Activated CD4-positive, alpha-beta T cell treated with anti-CD3 and anti-CD28 coated beads, Interleukin-2, amount 10 ng/mL, durations not matched to agents 7 days and 5 days (primary cell): ENCODE results near the gene ERLIN1. TPM values are rescaled to one million over a fixed set of nuclear protein-coding genes. Genes with fewer than 3 reads are reported as not detected.
"Not testable (repeated sequence)": the region's sequence is repeated elsewhere in the genome, so short reads cannot be mapped to it uniquely, and the experiment has no call there.

Experiments used
- CTCF ChIA-PET: fragments of 350-600 bp; sonication (Branson Sonifier 250); formaldehyde crosslinking; loops from one replicate; lab custom pipeline; 2021; ENCODE audit warnings: antibody characterized with exemption; lab: Charles Lee
- POLR2A ChIA-PET: fragments of 350-600 bp; sonication (Branson Sonifier 250); formaldehyde crosslinking; loops from one replicate; lab custom pipeline; 2021; ENCODE audit warnings: antibody characterized with exemption; lab: Charles Lee
- DNase-seq: peaks from one replicate; pipeline ENCODE4 v3.0.0-alpha.2; 2020
- H3K27ac Mint-ChIP-seq: one replicate; pipeline ENCODE4 v1.8.0; 2021; ENCODE audit warnings: mild to moderate bottlenecking, moderate library complexity, mixed read lengths
- H3K27me3 Mint-ChIP-seq: one replicate; pipeline ENCODE4 v1.8.0; 2021; ENCODE audit warnings: mixed read lengths
- H3K36me3 Mint-ChIP-seq: one replicate; pipeline ENCODE4 v1.8.0; 2021; ENCODE audit warnings: low read depth, mixed read lengths
- H3K4me1 Mint-ChIP-seq: one replicate; pipeline ENCODE4 v1.8.0; 2021; ENCODE audit warnings: mixed read lengths
- H3K4me3 Mint-ChIP-seq: one replicate; pipeline ENCODE4 v1.8.0; 2021; ENCODE audit warnings: mild to moderate bottlenecking, moderate library complexity, mixed read lengths
- H3K9me3 Mint-ChIP-seq: one replicate; pipeline ENCODE4 v1.8.0; 2021; ENCODE audit warnings: mixed read lengths
- total RNA-seq, 2 experiments: library from RNA; stranded (reverse); gene quantifications; one replicate each; pipeline ENCODE4 v1.2.3, GENCODE V29; 2021

ERLIN1 gene
- total RNA-seq, 2 experiments from 2014 or later = 14.1 to 18.7 TPM

- H3K36me3 Mint-ChIP-seq, POLR2A ChIA-PET, H3K27me3 Mint-ChIP-seq, H3K27ac Mint-ChIP-seq, DNase-seq, CTCF ChIA-PET, H3K9me3 Mint-ChIP-seq, H3K4me3 Mint-ChIP-seq: not testable (repeated sequence)
- peaks cover 18% of the 10 kb centered on the region for H3K4me1 Mint-ChIP-seq
Observed at GRCh38 chr10:100125335-100125734, 60.5 kb downstream of the ERLIN1 start.

GRCh38 chr10:100124097-100124496, 61.7 kb downstream of the ERLIN1 start:
- ChIA-PET CTCF (no interaction called here), POLR2A (no interaction called here)
- Mint-ChIP-seq H3K4me3 (no peak overlapping the region), H3K36me3 (no peaks in the 10 kb centered on the region), H3K4me1 (peaks cover 18% of the 10 kb centered on the region), H3K27ac (no peak overlapping the region), H3K27me3 (peaks cover 4% of the 10 kb centered on the region), H3K9me3 (no peaks in the 10 kb centered on the region)
- no peak for DNase-seq

GRCh38 chr10:100122780-100123179, 63.0 kb downstream of the ERLIN1 start:
- CTCF ChIA-PET = no interaction called here
- Mint-ChIP-seq H3K9me3 (no peaks in the 10 kb centered on the region), H3K27ac (peak overlapping the region; percentile 83), H3K4me3 (peak overlapping the region; percentile 54), H3K4me1 (peaks cover 26% of the 10 kb centered on the region), H3K36me3 (no peaks in the 10 kb centered on the region), H3K27me3 (peaks cover 1% of the 10 kb centered on the region)
- DNase-seq = peak; percentile 46
- POLR2A ChIA-PET = no interaction called here

- Mint-ChIP-seq H3K4me1 (peaks cover 26% of the 10 kb centered on the region), H3K27ac (no peak overlapping the region), H3K9me3 (no peaks in the 10 kb centered on the region), H3K27me3 (peaks cover 8% of the 10 kb centered on the region), H3K4me3 (no peak overlapping the region), H3K36me3 (no peaks in the 10 kb centered on the region)
- CTCF ChIA-PET = no interaction called here
- POLR2A ChIA-PET = interaction anchor here (0.5 kb wide), 1 partner anchor 388 kb away, joined by 4 read pairs; no protein-coding TSS in a partner anchor
- DNase-seq = no peak
Observed at GRCh38 chr10:100120550-100120949, 65.3 kb downstream of the ERLIN1 start.

GRCh38 chr10:100119726-100120125, 66.1 kb downstream of the ERLIN1 start:
- no peaks in the 10 kb centered on the region for H3K9me3 Mint-ChIP-seq
- CTCF ChIA-PET = no interaction called here
- H3K4me3 Mint-ChIP-seq = no peak overlapping the region
- H3K36me3 Mint-ChIP-seq = no peaks in the 10 kb centered on the region
- peaks cover 26% of the 10 kb centered on the region for H3K4me1 Mint-ChIP-seq
- POLR2A ChIA-PET = no interaction called here
- H3K27me3 Mint-ChIP-seq = peaks cover 11% of the 10 kb centered on the region
- no peak overlapping the region for H3K27ac Mint-ChIP-seq
- no peak for DNase-seq

- ChIA-PET POLR2A (no interaction called here), CTCF (interaction anchor here (0.6 to 1.3 kb wide), 2 partner anchors 14 to 489 kb away, joined by 3 read pairs; no protein-coding TSS in a partner anchor)
- H3K36me3 Mint-ChIP-seq = no peaks in the 10 kb centered on the region
- H3K27me3 Mint-ChIP-seq = peaks cover 17% of the 10 kb centered on the region
- H3K4me3 Mint-ChIP-seq = no peak overlapping the region
- no peak overlapping the region for H3K27ac Mint-ChIP-seq
- H3K9me3 Mint-ChIP-seq = no peaks in the 10 kb centered on the region
- peaks cover 23% of the 10 kb centered on the region for H3K4me1 Mint-ChIP-seq
- no peak for DNase-seq
Observed at GRCh38 chr10:100114976-100115770, 70.7 kb downstream of the ERLIN1 start.

GRCh38 chr10:100114460-100114859, 71.4 kb downstream of the ERLIN1 start:
- no peaks in the 10 kb centered on the region for H3K36me3 Mint-ChIP-seq
- ChIA-PET CTCF (interaction anchor here (1.0 to 1.3 kb wide), 2 partner anchors 15 to 79 kb away, joined by 3 read pairs; no protein-coding TSS in a partner anchor), POLR2A (no interaction called here)
- H3K4me3 Mint-ChIP-seq = no peak overlapping the region
- no peak overlapping the region for H3K27ac Mint-ChIP-seq
- H3K9me3 Mint-ChIP-seq = no peaks in the 10 kb centered on the region
- H3K4me1 Mint-ChIP-seq = peaks cover 25% of the 10 kb centered on the region
- H3K27me3 Mint-ChIP-seq = peaks cover 17% of the 10 kb centered on the region
- no peak for DNase-seq

GRCh38 chr10:100109670-100110069, 76.2 kb downstream of the ERLIN1 start:
- H3K27ac Mint-ChIP-seq = no peak overlapping the region
- CTCF ChIA-PET = no interaction called here
- DNase-seq = peak; percentile 8

GRCh38 chr10:100106865-100107264, 79.0 kb downstream of the ERLIN1 start:
- H3K9me3 Mint-ChIP-seq = peaks cover 5% of the 10 kb centered on the region
- CTCF ChIA-PET = no interaction called here

More at GRCh38 chr10:100109670-100110069, 76.2 kb downstream of the ERLIN1 start:
- Mint-ChIP-seq H3K27me3 (peaks cover 8% of the 10 kb centered on the region), H3K4me1 (peaks cover 16% of the 10 kb centered on the region), H3K9me3 (no peaks in the 10 kb centered on the region), H3K36me3 (no peaks in the 10 kb centered on the region), H3K4me3 (no peak overlapping the region)
- POLR2A ChIA-PET = no interaction called here

GRCh38 chr10:100104300-100104699, 81.5 kb downstream of the ERLIN1 start:
- H3K27me3 Mint-ChIP-seq = peaks cover 39% of the 10 kb centered on the region
- H3K27ac Mint-ChIP-seq = no peak overlapping the region
- CTCF ChIA-PET = no interaction called here
- no peaks in the 10 kb centered on the region for H3K36me3 Mint-ChIP-seq
- H3K4me1 Mint-ChIP-seq = no peaks in the 10 kb centered on the region
- H3K4me3 Mint-ChIP-seq = no peak overlapping the region
- peaks cover 5% of the 10 kb centered on the region for H3K9me3 Mint-ChIP-seq
- no peak for DNase-seq
- POLR2A ChIA-PET = no interaction called here

More at GRCh38 chr10:100106865-100107264, 79.0 kb downstream of the ERLIN1 start:
- no peaks in the 10 kb centered on the region for H3K36me3 Mint-ChIP-seq
- H3K4me1 Mint-ChIP-seq = peaks cover 2% of the 10 kb centered on the region
- peaks cover 20% of the 10 kb centered on the region for H3K27me3 Mint-ChIP-seq
- H3K4me3 Mint-ChIP-seq = no peak overlapping the region
- DNase-seq = no peak
- H3K27ac Mint-ChIP-seq = no peak overlapping the region
- POLR2A ChIA-PET = no interaction called here

- ChIA-PET CTCF (no interaction called here), POLR2A (no interaction called here)
- no peak overlapping the region for H3K27ac Mint-ChIP-seq
- no peaks in the 10 kb centered on the region for H3K36me3 Mint-ChIP-seq
- no peaks in the 10 kb centered on the region for H3K4me1 Mint-ChIP-seq
- no peak for DNase-seq
- peaks cover 41% of the 10 kb centered on the region for H3K27me3 Mint-ChIP-seq
- H3K4me3 Mint-ChIP-seq = no peak overlapping the region
- H3K9me3 Mint-ChIP-seq = peaks cover 5% of the 10 kb centered on the region
Observed at GRCh38 chr10:100103581-100103980, 82.2 kb downstream of the ERLIN1 start.

GRCh38 chr10:100101192-100102076, 84.4 kb downstream of the ERLIN1 start:
- H3K4me1 Mint-ChIP-seq = no peaks in the 10 kb centered on the region
- peaks cover 52% of the 10 kb centered on the region for H3K27me3 Mint-ChIP-seq
- no peaks in the 10 kb centered on the region for H3K36me3 Mint-ChIP-seq
- H3K4me3 Mint-ChIP-seq = no peak overlapping the region
- ChIA-PET CTCF (no interaction called here), POLR2A (no interaction called here)
- peaks cover 5% of the 10 kb centered on the region for H3K9me3 Mint-ChIP-seq
- no peak for DNase-seq
- no peak overlapping the region for H3K27ac Mint-ChIP-seq

GRCh38 chr10:100100651-100101184, 85.1 kb downstream of the ERLIN1 start:
- POLR2A ChIA-PET = no interaction called here
- Mint-ChIP-seq H3K27me3 (peaks cover 55% of the 10 kb centered on the region), H3K4me1 (no peaks in the 10 kb centered on the region), H3K27ac (no peak overlapping the region), H3K4me3 (no peak overlapping the region), H3K9me3 (peaks cover 5% of the 10 kb centered on the region), H3K36me3 (no peaks in the 10 kb centered on the region)
- DNase-seq = no peak
- CTCF ChIA-PET = no interaction called here
